H1 (cell line): ENCODE measurements around the gene ZNF189. TPM values are rescaled to one million over a fixed set of nuclear protein-coding genes. Genes with fewer than 3 reads are reported as not detected.

Experiments used
- CTCF ChIA-PET: fragments of 300-600 bp; sonication (Branson Sonifier 250); formaldehyde crosslinking; loops from one replicate; lab custom pipeline; 2021; ENCODE audit not compliant: partially characterized antibody; lab: Charles Lee
- POLR2A ChIA-PET: fragments of 300-600 bp; sonication (Branson Sonifier 250); formaldehyde crosslinking; loops from one replicate; lab custom pipeline; 2021; ENCODE audit warnings: inconsistent platforms; ENCODE audit not compliant: partially characterized antibody; lab: Charles Lee
- DNase-seq, 2 experiments: peaks; one replicate each; pipeline versions ENCODE4 v3.0.0 to v3.0.0-alpha.2; 2010 to 2022; ENCODE audit warnings: low spot score in 2 of 2, low read depth in 1 of 2, mixed read lengths in 1 of 2
- FAIRE-seq: peaks from 2 replicates; lab custom pipeline; 2011; peaks lifted over from hg19 to GRCh38; lab: Jason Lieb, UNC
- H2AFZ ChIP-seq: 2 replicates; pipeline ENCODE4 v1.8.1; 2012; ENCODE audit warnings: low read length, inconsistent platforms
- H2AK5ac ChIP-seq: 2 replicates; pipeline ENCODE4 v1.6.1; 2013; ENCODE audit warnings: low read depth, low read length
- H2BK120ac ChIP-seq: replicated peaks from 2 replicates; pipeline ENCODE3; 2013; ENCODE audit warnings: low read depth, low read length, inconsistent platforms
- H2BK12ac ChIP-seq: 2 replicates; pipeline ENCODE4 v1.6.1; 2013; ENCODE audit warnings: low read depth, low read length
- H2BK15ac ChIP-seq: 2 replicates; pipeline ENCODE4 v1.6.1; 2013; ENCODE audit warnings: low read length
- H2BK20ac ChIP-seq: 2 replicates; pipeline ENCODE4 v1.6.1; 2013; ENCODE audit warnings: low read length
- H2BK5ac ChIP-seq: 2 replicates; pipeline ENCODE4 v1.6.1; 2013; ENCODE audit warnings: low read depth, low read length
- H3K14ac ChIP-seq: 2 replicates; pipeline ENCODE4 v1.6.1; 2013; ENCODE audit warnings: inconsistent platforms; ENCODE audit not compliant: insufficient read length
- H3K18ac ChIP-seq: 2 replicates; pipeline ENCODE4 v1.6.1; 2013; ENCODE audit warnings: low read length; ENCODE audit errors: extremely low read depth
- H3K23ac ChIP-seq: 2 replicates; pipeline ENCODE4 v1.6.1; 2013; ENCODE audit warnings: inconsistent platforms; ENCODE audit not compliant: insufficient read length
- H3K23me2 ChIP-seq: 2 replicates; pipeline ENCODE4 v1.6.1; 2013; ENCODE audit warnings: low read depth, low read length
- H3K27ac ChIP-seq: 2 replicates; pipeline ENCODE4 v1.6.1; 2011; ENCODE audit warnings: low read depth, low read length, inconsistent platforms
- H3K27me3 ChIP-seq, 4 experiments: replicated peaks in 1 of 4; 1 replicate in 1 of 4; 2 replicates in 3 of 4; pipeline versions ENCODE4 v1.6.1 to v1.8.1; 2011 to 2013; ENCODE audit warnings: low read length in 3 of 4, mild to moderate bottlenecking in 3 of 4, inconsistent platforms in 2 of 4, mixed read lengths in 2 of 4, moderate library complexity in 1 of 4; ENCODE audit not compliant: control insufficient read depth in 3 of 4, insufficient read depth in 3 of 4; ENCODE audit errors: extremely low read depth in 1 of 4
- H3K36me3 ChIP-seq, 4 experiments: 2 replicates each; pipeline versions ENCODE4 v1.6.1 to v1.8.1; 2011 to 2013; ENCODE audit warnings: mild to moderate bottlenecking in 4 of 4, low read length in 3 of 4, moderate library complexity in 2 of 4, control low read depth in 1 of 4, inconsistent platforms in 1 of 4; ENCODE audit not compliant: insufficient read depth in 4 of 4, control insufficient read depth in 2 of 4
- H3K4ac ChIP-seq: replicated peaks from 2 replicates; pipeline ENCODE3; 2013; ENCODE audit warnings: low read length, low read depth, mixed read lengths, inconsistent platforms; ENCODE audit not compliant: insufficient read length
- H3K4me1 ChIP-seq, 4 experiments: replicated peaks in 1 of 4; 1 replicate in 1 of 4; 2 replicates in 3 of 4; pipeline versions ENCODE4 v1.6.1 to v1.8.1; 2011 to 2013; ENCODE audit warnings: low read length in 3 of 4, inconsistent platforms in 2 of 4, mixed read lengths in 1 of 4; ENCODE audit not compliant: insufficient read depth in 4 of 4, control insufficient read depth in 3 of 4
- H3K4me2 ChIP-seq, 2 experiments: 2 replicates each; pipeline versions ENCODE4 v1.6.1 to v1.8.1; 2011 to 2013; ENCODE audit warnings: low read depth in 2 of 2, low read length in 2 of 2, control low read depth in 1 of 2, inconsistent platforms in 1 of 2, mild to moderate bottlenecking in 1 of 2; ENCODE audit not compliant: insufficient read depth in 1 of 2
- H3K4me3 ChIP-seq, 4 experiments: fragments of 200-600, 300-600 bp in 1 of 4; sonication (generic), shearing (Covaris generic), sonication (Bioruptor Twin) in 1 of 4; 2 replicates each; pipeline versions ENCODE4 v1.5.1 to v1.8.1; 2011 to 2016; ENCODE audit warnings: low read length in 4 of 4, low read depth in 3 of 4, control low read depth in 2 of 4, inconsistent platforms in 2 of 4, mild to moderate bottlenecking in 2 of 4, mixed read lengths in 1 of 4, moderate library complexity in 1 of 4; ENCODE audit not compliant: insufficient read depth in 2 of 4; ENCODE audit errors: extremely low read depth in 1 of 4
- H3K56ac ChIP-seq: replicated peaks from 2 replicates; pipeline ENCODE3; 2013; ENCODE audit warnings: low read depth, mild to moderate bottlenecking, mixed read lengths, low read length, inconsistent platforms; ENCODE audit not compliant: insufficient read length
- H3K79me1 ChIP-seq: 2 replicates; pipeline ENCODE4 v1.6.1; 2013; ENCODE audit warnings: low read depth, low read length, control low read depth
- H3K79me2 ChIP-seq, 2 experiments: 2 replicates each; pipeline versions ENCODE4 v1.6.1 to v1.8.1; 2012 to 2013; ENCODE audit warnings: low read length in 2 of 2, mild to moderate bottlenecking in 2 of 2, inconsistent platforms in 1 of 2; ENCODE audit not compliant: insufficient read depth in 2 of 2, control insufficient read depth in 1 of 2
- H3K9ac ChIP-seq, 4 experiments: replicated peaks in 1 of 4; 1 replicate in 1 of 4; 2 replicates in 3 of 4; pipeline versions ENCODE4 v1.6.1 to v1.8.1; 2011 to 2013; ENCODE audit warnings: low read depth in 3 of 4, low read length in 3 of 4, control low read depth in 2 of 4, mild to moderate bottlenecking in 2 of 4, moderate library complexity in 2 of 4, inconsistent platforms in 1 of 4; ENCODE audit errors: extremely low read depth in 1 of 4
- H3K9me3 ChIP-seq, 2 experiments: 2 replicates each; pipeline versions ENCODE4 v1.6.1 to v1.8.1; 2012 to 2013; ENCODE audit warnings: mild to moderate bottlenecking in 2 of 2, moderate library complexity in 2 of 2, control low read depth in 1 of 2, inconsistent platforms in 1 of 2, low read depth in 1 of 2, low read length in 1 of 2, mixed read lengths in 1 of 2; ENCODE audit not compliant: insufficient read depth in 2 of 2
- H4K20me1 ChIP-seq, 2 experiments: replicated peaks in 1 of 2; 2 replicates each; pipeline versions ENCODE3 to v1.8.1; 2011 to 2013; ENCODE audit warnings: inconsistent platforms in 2 of 2, low read length in 2 of 2, mild to moderate bottlenecking in 1 of 2; ENCODE audit not compliant: insufficient read depth in 2 of 2, control insufficient read depth in 1 of 2
- H4K5ac ChIP-seq: 2 replicates; pipeline ENCODE4 v1.6.1; 2013; ENCODE audit warnings: low read length, low read depth, mixed read lengths, inconsistent platforms; ENCODE audit not compliant: insufficient read length
- H4K8ac ChIP-seq: 2 replicates; pipeline ENCODE4 v1.8.0; 2013; ENCODE audit warnings: mild to moderate bottlenecking, moderate library complexity, low read length, inconsistent platforms; ENCODE audit not compliant: insufficient read depth; ENCODE audit errors: extremely low read depth
- H4K91ac ChIP-seq: replicated peaks from 2 replicates; pipeline ENCODE3; 2013; ENCODE audit warnings: low read length, mixed read lengths, inconsistent platforms; ENCODE audit not compliant: insufficient read length
- CHD2 ChIP-seq: IDR thresholded peaks from 2 replicates; pipeline ENCODE4 v1.6.1; 2012; ENCODE audit warnings: low read length, improper control_type of control experiment
- GABPA ChIP-seq: IDR thresholded peaks from 2 replicates; pipeline ENCODE4 v1.6.1; 2011; ENCODE audit warnings: mild to moderate bottlenecking, low read length, moderate library complexity, borderline replicate concordance; ENCODE audit not compliant: insufficient read depth
- polyA plus RNA-seq, 7 experiments: library from polyadenylated mRNA; depleted of rRNA in 3 of 7; stranded (reverse) in 5 of 7; unstranded in 2 of 7; fragments of >200 nt in 5 of 7; fragments of 200-250 nt in 2 of 7; gene quantifications; 1 replicate in 5 of 7; 2 replicates in 1 of 7; 4 replicates in 1 of 7; pipeline versions ENCODE4 v1.2.1 to v1.2.3, GENCODE V29; 2011 to 2013; ENCODE audit warnings: missing spikeins in 2 of 7, mixed read lengths in 2 of 7
- total RNA-seq: library from RNA; stranded (reverse); fragmentation: NEBNext Ultra II Directional; extraction: Animal tissue kit (Norgen Biotek cat#: 25700); gene quantifications from 2 replicates; pipeline ENCODE4 v1.2.1, GENCODE V29; 2021

ZNF189 gene
- total and polyA plus RNA-seq, 2 of the 8 experiments (the other 6 are each of a cell fraction or from before 2014, with no cell fraction given), result 1.9 to 12.3 TPM

DNA sequence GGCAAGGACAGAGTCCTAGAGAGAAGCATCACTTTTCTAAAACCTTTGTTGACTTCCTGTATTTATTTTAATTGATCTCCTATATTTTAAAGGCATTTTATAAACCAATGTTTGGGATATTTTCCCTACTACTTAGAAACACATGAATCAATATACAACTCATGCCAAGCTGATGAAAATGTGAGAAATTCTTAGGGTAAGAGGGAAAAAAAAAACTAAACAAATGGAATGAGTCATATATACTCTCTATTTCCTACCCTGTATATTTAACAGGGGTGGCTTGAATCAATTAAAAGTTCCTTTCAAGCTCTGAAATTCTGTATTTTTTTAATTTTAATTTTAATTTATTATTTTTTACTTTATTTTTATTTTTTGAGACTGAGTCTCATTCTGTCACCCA lies 33.5 kb upstream of the ZNF189 start:
- no peak overlapping the region for H3K4me3 ChIP-seq
- no peaks in the 10 kb centered on the region for H3K9me3 ChIP-seq
- H2AFZ ChIP-seq, result no peak overlapping the region
- no peak overlapping the region for H3K9ac ChIP-seq
- no peak overlapping the region for H4K91ac ChIP-seq
- H3K79me2 ChIP-seq, result no peaks in the 10 kb centered on the region
- no peak overlapping the region for H3K4me2 ChIP-seq
- no peak overlapping the region for H3K56ac ChIP-seq
- H3K23me2 ChIP-seq, result no peaks in the 10 kb centered on the region
- FAIRE-seq (no peak), DNase-seq (no peak)
- no peaks in the 10 kb centered on the region for H4K20me1 ChIP-seq
- no peak overlapping the region for H3K14ac ChIP-seq
- H3K18ac ChIP-seq, result no peak overlapping the region
- H2BK15ac ChIP-seq, result no peak overlapping the region
- no peak overlapping the region for H2BK20ac ChIP-seq
- H2BK120ac ChIP-seq, result no peak overlapping the region
- H4K8ac ChIP-seq, result no peak overlapping the region
- no peak overlapping the region for H2BK5ac ChIP-seq
- no peak overlapping the region for H3K23ac ChIP-seq
- no peak overlapping the region for H4K5ac ChIP-seq
- no peaks in the 10 kb centered on the region for H3K79me1 ChIP-seq
- H3K27ac ChIP-seq, result no peak overlapping the region
- no peak overlapping the region for H2AK5ac ChIP-seq
- ChIA-PET CTCF (interaction anchor here (0.6 kb wide), 1 partner anchor 951 kb away, joined by 3 read pairs; no protein-coding TSS in a partner anchor), POLR2A (no interaction called here)
- TF ChIP-seq CHD2 (no peak), GABPA (no peak)
- H3K36me3 ChIP-seq, result no peaks in the 10 kb centered on the region
- no peak overlapping the region for H2BK12ac ChIP-seq
- H3K4ac ChIP-seq, result no peak overlapping the region
- no peaks in the 10 kb centered on the region for H3K4me1 ChIP-seq
- no peaks in the 10 kb centered on the region for H3K27me3 ChIP-seq
